ENCODE results near the gene PTAR1.

DNA sequence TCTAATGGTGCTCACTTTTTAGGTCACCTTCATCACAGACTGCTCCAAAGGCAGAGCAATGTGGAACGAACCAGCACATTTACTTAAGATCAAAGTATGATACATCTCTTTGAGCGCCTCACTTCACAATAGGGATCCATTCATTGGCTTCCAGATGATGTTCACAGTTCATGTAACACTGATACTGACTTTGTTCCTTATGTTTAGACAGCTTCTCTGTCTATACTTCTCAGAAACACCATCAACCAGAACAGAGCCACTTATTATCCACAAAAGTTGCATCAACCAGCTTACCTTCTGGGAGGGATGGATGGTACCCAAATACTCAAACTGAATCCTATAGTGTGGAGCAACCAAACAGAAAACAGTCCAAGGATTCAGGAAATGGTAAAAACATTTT lies 4.6 kb downstream of the PTAR1 start:
- TF ChIP-seq, protein P1, sequence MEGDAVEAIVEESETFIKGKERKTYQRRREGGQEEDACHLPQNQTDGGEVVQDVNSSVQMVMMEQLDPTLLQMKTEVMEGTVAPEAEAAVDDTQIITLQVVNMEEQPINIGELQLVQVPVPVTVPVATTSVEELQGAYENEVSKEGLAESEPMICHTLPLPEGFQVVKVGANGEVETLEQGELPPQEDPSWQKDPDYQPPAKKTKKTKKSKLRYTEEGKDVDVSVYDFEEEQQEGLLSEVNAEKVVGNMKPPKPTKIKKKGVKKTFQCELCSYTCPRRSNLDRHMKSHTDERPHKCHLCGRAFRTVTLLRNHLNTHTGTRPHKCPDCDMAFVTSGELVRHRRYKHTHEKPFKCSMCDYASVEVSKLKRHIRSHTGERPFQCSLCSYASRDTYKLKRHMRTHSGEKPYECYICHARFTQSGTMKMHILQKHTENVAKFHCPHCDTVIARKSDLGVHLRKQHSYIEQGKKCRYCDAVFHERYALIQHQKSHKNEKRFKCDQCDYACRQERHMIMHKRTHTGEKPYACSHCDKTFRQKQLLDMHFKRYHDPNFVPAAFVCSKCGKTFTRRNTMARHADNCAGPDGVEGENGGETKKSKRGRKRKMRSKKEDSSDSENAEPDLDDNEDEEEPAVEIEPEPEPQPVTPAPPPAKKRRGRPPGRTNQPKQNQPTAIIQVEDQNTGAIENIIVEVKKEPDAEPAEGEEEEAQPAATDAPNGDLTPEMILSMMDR (IDR thresholded peaks at IDR 0.05): no peak
- TF ChIP-seq POLR2A (IDR thresholded peaks at IDR 0.05): no peak
